H9 (cell line): ENCODE data around the gene FLT3. TPM values are rescaled to one million over a fixed set of nuclear protein-coding genes. Genes with fewer than 3 reads are reported as not detected.

Source experiments
- DNase-seq: peaks from one replicate; pipeline ENCODE4 v3.0.0-alpha.2; 2017
- H2AFZ ChIP-seq: one replicate; pipeline ENCODE4 v1.6.1; 2013; ENCODE audit warnings: mild to moderate bottlenecking, low read length, control low read depth, moderate library complexity
- H2AK5ac ChIP-seq: 2 replicates; pipeline ENCODE4 v1.6.1; 2013; ENCODE audit warnings: low read length, control low read depth, mixed read lengths; ENCODE audit not compliant: insufficient read length
- H2BK120ac ChIP-seq: one replicate; pipeline ENCODE4 v1.6.1; 2013; ENCODE audit warnings: low read depth, mild to moderate bottlenecking, low read length, control low read depth, inconsistent platforms; ENCODE audit not compliant: poor library complexity, severe bottlenecking
- H2BK12ac ChIP-seq: 2 replicates; pipeline ENCODE4 v1.6.1; 2013; ENCODE audit warnings: low read length, control low read depth, mixed read lengths, low read depth; ENCODE audit not compliant: insufficient read length
- H2BK15ac ChIP-seq: 2 replicates; pipeline ENCODE4 v1.6.1; 2013; ENCODE audit warnings: low read depth, low read length, control low read depth
- H2BK20ac ChIP-seq: one replicate; pipeline ENCODE4 v1.6.1; 2013; ENCODE audit warnings: low read depth, mild to moderate bottlenecking, low read length, control low read depth, inconsistent platforms; ENCODE audit not compliant: poor library complexity, severe bottlenecking
- H2BK5ac ChIP-seq: 2 replicates; pipeline ENCODE4 v1.6.1; 2013; ENCODE audit warnings: low read length, control low read depth, mixed read lengths; ENCODE audit not compliant: insufficient read length
- H3K14ac ChIP-seq: 2 replicates; pipeline ENCODE4 v1.6.1; 2013; ENCODE audit warnings: low read length, control low read depth; ENCODE audit not compliant: insufficient read depth
- H3K18ac ChIP-seq: 2 replicates; pipeline ENCODE4 v1.6.1; 2013; ENCODE audit warnings: low read depth, mild to moderate bottlenecking, mixed read lengths, low read length, control low read depth; ENCODE audit not compliant: insufficient read length
- H3K23ac ChIP-seq: 2 replicates; pipeline ENCODE4 v1.6.1; 2013; ENCODE audit warnings: low read length, control low read depth, mixed read lengths, low read depth; ENCODE audit not compliant: insufficient read length
- H3K23me2 ChIP-seq: 2 replicates; pipeline ENCODE4 v1.6.1; 2013; ENCODE audit warnings: low read depth, mild to moderate bottlenecking, mixed read lengths, low read length, control low read depth; ENCODE audit not compliant: insufficient read length, poor library complexity, severe bottlenecking
- H3K27ac ChIP-seq: 2 replicates; pipeline ENCODE4 v1.5.1; 2013; ENCODE audit warnings: low read length, control low read depth, mixed read lengths, low read depth; ENCODE audit not compliant: insufficient read length
- H3K27me3 ChIP-seq: 2 replicates; pipeline ENCODE4 v1.6.1; 2013; ENCODE audit warnings: low read length, control low read depth, inconsistent platforms; ENCODE audit not compliant: insufficient read depth
- H3K4ac ChIP-seq: 2 replicates; pipeline ENCODE4 v1.6.1; 2013; ENCODE audit warnings: low read depth, mild to moderate bottlenecking, control low read depth, inconsistent platforms, low read length, moderate library complexity
- H3K4me1 ChIP-seq: 2 replicates; pipeline ENCODE4 v1.6.1; 2013; ENCODE audit warnings: low read length, control low read depth, inconsistent platforms; ENCODE audit not compliant: insufficient read depth
- H3K4me2 ChIP-seq: 2 replicates; pipeline ENCODE4 v1.6.1; 2013; ENCODE audit warnings: low read length, control low read depth, mixed read lengths; ENCODE audit not compliant: insufficient read length, insufficient read depth
- H3K56ac ChIP-seq: 2 replicates; pipeline ENCODE4 v1.6.1; 2013; ENCODE audit warnings: low read depth, mild to moderate bottlenecking, mixed read lengths, low read length, control low read depth; ENCODE audit not compliant: insufficient read length
- H3K79me1 ChIP-seq: 2 replicates; pipeline ENCODE4 v1.6.1; 2013; ENCODE audit warnings: low read depth, mild to moderate bottlenecking, moderate library complexity, low read length, control low read depth, inconsistent platforms; ENCODE audit not compliant: insufficient read depth, poor library complexity, severe bottlenecking
- H3K79me2 ChIP-seq: 2 replicates; pipeline ENCODE4 v1.6.1; 2013; ENCODE audit warnings: low read length, control low read depth, inconsistent platforms; ENCODE audit not compliant: insufficient read depth
- H3K9ac ChIP-seq: 2 replicates; pipeline ENCODE4 v1.6.1; 2013; ENCODE audit warnings: low read length, control low read depth, mixed read lengths; ENCODE audit not compliant: insufficient read length; ENCODE audit errors: extremely low read depth
- H3K9me3 ChIP-seq: one replicate; pipeline ENCODE4 v1.6.1; 2013; ENCODE audit warnings: low read depth, low read length, inconsistent platforms; ENCODE audit not compliant: control insufficient read depth
- H3T11ph ChIP-seq: one replicate; pipeline ENCODE4 v1.6.1; 2013; ENCODE audit warnings: mild to moderate bottlenecking, low read length, control low read depth, inconsistent platforms
- H4K20me1 ChIP-seq: one replicate; pipeline ENCODE4 v1.6.1; 2013; ENCODE audit not compliant: control insufficient read depth, insufficient read length, insufficient read depth
- H4K5ac ChIP-seq: 2 replicates; pipeline ENCODE4 v1.6.1; 2013; ENCODE audit warnings: low read depth, mild to moderate bottlenecking, mixed read lengths, low read length, control low read depth; ENCODE audit not compliant: insufficient read length
- H4K8ac ChIP-seq: replicated peaks from 2 replicates; pipeline ENCODE4 v1.6.1; 2013; ENCODE audit warnings: low read length, control low read depth, mixed read lengths, low read depth; ENCODE audit not compliant: insufficient read length
- H4K91ac ChIP-seq: 2 replicates; pipeline ENCODE4 v1.6.1; 2013; ENCODE audit warnings: low read depth, mild to moderate bottlenecking, moderate library complexity, mixed read lengths, low read length, control low read depth; ENCODE audit not compliant: insufficient read length
- H3K27ac Mint-ChIP-seq, 3 experiments: 2 replicates in 2 of 3; 3 replicates in 1 of 3; pipeline ENCODE4 v1.8.0; 2020 to 2021; ENCODE audit warnings: mixed read lengths in 3 of 3, mild to moderate bottlenecking in 1 of 3, moderate library complexity in 1 of 3
- H3K27me3 Mint-ChIP-seq: 2 replicates; pipeline ENCODE4 v1.8.0; 2021; ENCODE audit warnings: low read depth, mild to moderate bottlenecking, moderate library complexity, mixed read lengths
- H3K36me3 Mint-ChIP-seq, 3 experiments: 2 replicates in 2 of 3; 3 replicates in 1 of 3; pipeline ENCODE4 v1.8.0; 2020 to 2021; ENCODE audit warnings: low read depth in 3 of 3, mixed read lengths in 3 of 3; ENCODE audit not compliant: insufficient read depth in 1 of 3
- H3K4me1 Mint-ChIP-seq, 2 experiments: 2 replicates each; pipeline ENCODE4 v1.8.0; 2020; ENCODE audit warnings: mixed read lengths in 2 of 2
- H3K4me3 Mint-ChIP-seq, 2 experiments: 2 replicates in 1 of 2; 3 replicates in 1 of 2; pipeline ENCODE4 v1.8.0; 2020 to 2021; ENCODE audit warnings: mild to moderate bottlenecking in 2 of 2, mixed read lengths in 2 of 2, moderate library complexity in 1 of 2
- H3K9me3 Mint-ChIP-seq, 2 experiments: 2 replicates in 1 of 2; 3 replicates in 1 of 2; pipeline ENCODE4 v1.8.0; 2020; ENCODE audit warnings: mild to moderate bottlenecking in 2 of 2, mixed read lengths in 2 of 2, moderate library complexity in 1 of 2
- CTCF ChIP-seq: fragments of 200-600 bp; sonication (generic); conservative IDR thresholded peaks from 3 replicates; pipeline ENCODE4 v1.8.0; 2021; ENCODE audit warnings: antibody characterized with exemption, mild to moderate bottlenecking
- WGBS: extraction: QIAGEN DNeasy Blood & Tissue Kit; methylation state at CpG from one replicate; pipeline ENCODE4 v1.1.7; 2013; ENCODE audit warnings: missing lambda C conversion rate, low lambda C conversion rate, mixed read lengths; ENCODE audit not compliant: insufficient read length; ENCODE audit errors: extremely low coverage; 5-methylcytosine and 5-hydroxymethylcytosine counted together
- total RNA-seq: library from RNA; stranded (reverse); gene quantifications from 2 replicates; pipeline ENCODE4 v1.2.1, GENCODE V29; 2021

FLT3 gene
- total RNA-seq, 1 experiment from 2014 or later = 0.44 TPM

GRCh38 chr13:28094306-28094705 is 6.1 kb downstream of the FLT3 start:
- Histone ChIP-seq H3T11ph (no peak overlapping the region), H2BK120ac (no peak overlapping the region), H4K20me1 (no peaks in the 10 kb centered on the region), H3K9ac (no peak overlapping the region), H3K27ac (no peak overlapping the region), H3K4me1 (no peaks in the 10 kb centered on the region), H3K4me2 (no peak overlapping the region), H3K27me3 (peaks cover 5% of the 10 kb centered on the region; the same call in 1 of the 2 replicates), H3K4ac (no peak overlapping the region), H2AFZ (no peak overlapping the region), H3K23ac (no peak overlapping the region), H3K79me1 (no peaks in the 10 kb centered on the region), H3K56ac (no peak overlapping the region), H3K14ac (no peak overlapping the region), H4K5ac (no peak overlapping the region), H2AK5ac (no peak overlapping the region), H2BK20ac (no peak overlapping the region), H3K9me3 (no peaks in the 10 kb centered on the region), H3K18ac (no peak overlapping the region), H3K23me2 (peaks cover under 1% of the 10 kb centered on the region), H2BK12ac (no peak overlapping the region), H3K79me2 (no peaks in the 10 kb centered on the region), H4K8ac (no peak overlapping the region), H4K91ac (no peak overlapping the region), H2BK15ac (no peak overlapping the region), H2BK5ac (no peak overlapping the region)
- WGBS = no CpG with 5 or more reads among the region's 4 CpGs
- Mint-ChIP-seq H3K4me1 (peaks cover under 1 to 1% of the 10 kb centered on the region in 2 experiments; a peak in 1 of 4 replicates), H3K9me3 (peaks cover 0 to 3% of the 10 kb centered on the region in 2 experiments; a peak in 1 of 5 replicates), H3K4me3 (no peak overlapping the region), H3K27ac (no peak overlapping the region), H3K27me3 (peaks cover 61% of the 10 kb centered on the region), H3K36me3 (no peaks in the 10 kb centered on the region)
- DNase-seq = no peak
- TF ChIP-seq CTCF = no peak
